ENCODE results near the gene SETX. TPM values are rescaled to one million over a fixed set of nuclear protein-coding genes. Genes with fewer than 3 reads are reported as not detected.

Gene SETX
- total and polyA plus RNA-seq, 10 of the 15 experiments (the other 5 are each of a cell fraction or from before 2014, with no cell fraction given), result 15.8 to 75.7 (median 37.0) TPM

DNA sequence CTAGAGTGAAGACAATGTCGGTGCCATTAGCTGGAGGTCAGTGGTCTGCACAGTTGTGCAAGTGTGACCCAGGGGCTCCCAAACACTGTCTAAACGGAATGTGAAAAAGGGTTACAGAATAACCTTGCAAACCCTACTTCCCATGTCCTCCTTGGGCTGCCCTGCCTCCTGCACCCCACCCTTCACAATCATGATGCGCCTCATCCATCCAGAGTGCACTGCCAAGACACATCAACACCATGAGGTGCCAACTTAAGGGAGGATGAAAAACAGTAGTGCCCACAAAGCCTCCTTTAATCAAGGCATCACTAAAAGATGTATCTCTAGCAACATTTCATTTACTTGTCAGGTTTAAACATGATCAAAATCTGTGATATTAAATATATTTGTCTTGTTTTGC, 87.1 kb downstream of the SETX start:
- in situ Hi-C loops (cut with MboI), result no loop called here
- H3K4me2 ChIP-seq (ENCODE audit: control insufficient read depth, insufficient read depth), result no peak overlapping the region

More for the DNA sequence above, 87.1 kb downstream of the SETX start:
- BruUV-seq (replicated peaks), result no TSS peak
- ChIA-PET CTCF (interaction anchor here (0.5 to 5.5 kb wide), 9 partner anchors 8 to 505 kb away, joined by 3 to 29 read pairs (median 4); no protein-coding TSS in a partner anchor), POLR2A (no interaction called here), SMC1A (ENCODE audit: uncharacterized antibody, unreplicated experiment) (interaction anchor here (0.7 to 1.2 kb wide), 2 partner anchors 311 to 508 kb away, joined by 3 read pairs; no protein-coding TSS in a partner anchor), RAD21 (ENCODE audit: unreplicated experiment) (interaction anchor here (0.6 kb wide), 1 partner anchor 383 kb away, joined by 3 read pairs; no protein-coding TSS in a partner anchor)
- intact Hi-C loops (cut with micrococcal nuclease; ENCODE audit: unreplicated experiment), result no loop called here
- no peak for TF ChIP-seq RCOR1 (conservative IDR thresholded peaks at IDR 0.05; ENCODE audit: low read depth, low read length)
- TF ChIP-seq, protein P1, sequence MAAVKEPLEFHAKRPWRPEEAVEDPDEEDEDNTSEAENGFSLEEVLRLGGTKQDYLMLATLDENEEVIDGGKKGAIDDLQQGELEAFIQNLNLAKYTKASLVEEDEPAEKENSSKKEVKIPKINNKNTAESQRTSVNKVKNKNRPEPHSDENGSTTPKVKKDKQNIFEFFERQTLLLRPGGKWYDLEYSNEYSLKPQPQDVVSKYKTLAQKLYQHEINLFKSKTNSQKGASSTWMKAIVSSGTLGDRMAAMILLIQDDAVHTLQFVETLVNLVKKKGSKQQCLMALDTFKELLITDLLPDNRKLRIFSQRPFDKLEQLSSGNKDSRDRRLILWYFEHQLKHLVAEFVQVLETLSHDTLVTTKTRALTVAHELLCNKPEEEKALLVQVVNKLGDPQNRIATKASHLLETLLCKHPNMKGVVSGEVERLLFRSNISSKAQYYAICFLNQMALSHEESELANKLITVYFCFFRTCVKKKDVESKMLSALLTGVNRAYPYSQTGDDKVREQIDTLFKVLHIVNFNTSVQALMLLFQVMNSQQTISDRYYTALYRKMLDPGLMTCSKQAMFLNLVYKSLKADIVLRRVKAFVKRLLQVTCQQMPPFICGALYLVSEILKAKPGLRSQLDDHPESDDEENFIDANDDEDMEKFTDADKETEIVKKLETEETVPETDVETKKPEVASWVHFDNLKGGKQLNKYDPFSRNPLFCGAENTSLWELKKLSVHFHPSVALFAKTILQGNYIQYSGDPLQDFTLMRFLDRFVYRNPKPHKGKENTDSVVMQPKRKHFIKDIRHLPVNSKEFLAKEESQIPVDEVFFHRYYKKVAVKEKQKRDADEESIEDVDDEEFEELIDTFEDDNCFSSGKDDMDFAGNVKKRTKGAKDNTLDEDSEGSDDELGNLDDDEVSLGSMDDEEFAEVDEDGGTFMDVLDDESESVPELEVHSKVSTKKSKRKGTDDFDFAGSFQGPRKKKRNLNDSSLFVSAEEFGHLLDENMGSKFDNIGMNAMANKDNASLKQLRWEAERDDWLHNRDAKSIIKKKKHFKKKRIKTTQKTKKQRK (IDR thresholded peaks at IDR 0.05; ENCODE audit: low read depth, low read length), result no peak
- TF ChIP-seq BACH1 (IDR thresholded peaks at IDR 0.05; ENCODE audit: borderline replicate concordance), result no peak
- no peak for TF ChIP-seq FOXM1 (IDR thresholded peaks at IDR 0.05; ENCODE audit: low read depth, low read length)
- 94% methylated on average over 3 of the region's 3 CpGs for WGBS (ENCODE audit: insufficient coverage, insufficient replicate concordance, low lambda C conversion rate, missing lambda C conversion rate)
- no peaks in the 10 kb centered on the region for H3K79me2 ChIP-seq (ENCODE audit: control insufficient read depth, insufficient read depth, low read length)
- no peak overlapping the region for H3K9ac ChIP-seq (ENCODE audit: control insufficient read depth, insufficient read depth, low read length)
- no peaks in the 10 kb centered on the region for H3K27me3 ChIP-seq (replicated peaks in 1 of 2; ENCODE audit: control insufficient read depth in 2 of 2, insufficient read depth in 2 of 2, low read length in 1 of 2)
- 0 out of 2 replicates have a peak, but pooled peaks cover 6% of the 10 kb centered on the region for H4K20me1 ChIP-seq (ENCODE audit: control insufficient read depth, insufficient read depth)
- H2AFZ ChIP-seq (ENCODE audit: control insufficient read depth, low read depth, low read length), result no peak overlapping the region
- FAIRE-seq (no peak), ATAC-seq (no peak), DNase-seq (ENCODE audit: low read depth, low spot score) (no peak)
- no peak overlapping the region for H3K27ac ChIP-seq (ENCODE audit: control insufficient read depth, insufficient read depth)
- H3K4me3 ChIP-seq, result no peak overlapping the region
- peaks cover 4% of the 10 kb centered on the region for H3K9me3 ChIP-seq (replicated peaks; ENCODE audit: control insufficient read depth, insufficient read depth, low read length)
- peaks cover 20 to 65% of the 10 kb centered on the region in 2 experiments for H3K36me3 ChIP-seq (ENCODE audit: control insufficient read depth in 2 of 2, insufficient read depth in 2 of 2, low read length in 1 of 2)
- no peaks in the 10 kb centered on the region for H3K4me1 ChIP-seq (ENCODE audit: control insufficient read depth, insufficient read depth, low read length)

All from GM12878 (cell line).